GM23248 (cell line): Measurements from ENCODE around the gene OPCML.
"Not testable (repeated sequence)": the region's sequence is repeated elsewhere in the genome, so short reads cannot be mapped to it uniquely, and the experiment has no call there.

Experiments
- EZH2 ChIP-seq: fragments of 200-600 bp; sonication (generic); IDR thresholded peaks from 2 replicates; pipeline ENCODE4 v1.6.1; 2018; ENCODE audit warnings: antibody characterized with exemption, mild to moderate bottlenecking; ENCODE audit not compliant: insufficient read depth, poor library complexity, severe bottlenecking
- EZH2phosphoT487 ChIP-seq: fragments of 200-600 bp; sonication (generic); IDR thresholded peaks from 2 replicates; pipeline ENCODE4 v1.6.1; 2018; ENCODE audit warnings: antibody characterized with exemption, moderate library complexity, mild to moderate bottlenecking, low read depth; ENCODE audit not compliant: insufficient read depth

GRCh38 chr11:132370114-132370513 lies 1162.2 kb downstream of the OPCML start:
- not testable (repeated sequence) for TF ChIP-seq EZH2, EZH2phosphoT487
